Activated gamma-delta T cell treated with Interleukin-2 at 50 U/mL for 16 hours (primary cell): Measurements from ENCODE around the gene CLK2.
"Not testable (repeated sequence)": the region's sequence is repeated elsewhere in the genome, so short reads cannot be mapped to it uniquely, and the experiment has no call there.

Experiments
- DNase-seq: peaks from one replicate; pipeline ENCODE4 v3.0.0-alpha.2; 2020

Gene CLK2

GRCh38 chr1:155261852-155262673, 11.2 kb downstream of the CLK2 start, which contains the start of gene SCAMP3:
Gene SCAMP3, minus strand, starts transcription at chr1:155262360. Its CDS starts 209 bp downstream, at chr1:155262151.
- DNase-seq = peak; percentile 82

GRCh38 chr1:155261493-155261851, 11.8 kb downstream of the CLK2 start:
- no peak for DNase-seq

- no peak for DNase-seq
These were observed 13.0 kb downstream of the CLK2 start for GRCh38 chr1:155260276-155260675.

GRCh38 chr1:155256058-155256852, 17.0 kb downstream of the CLK2 start:
- DNase-seq = no peak

- peak; percentile 59 for DNase-seq
These were observed 17.9 kb downstream of the CLK2 start, which contains the start of gene ENTREP3 for GRCh38 chr1:155255243-155256007. Gene ENTREP3, minus strand, starts transcription at chr1:155255483. Its CDS starts 606 bp downstream, at chr1:155254877.

GRCh38 chr1:155254714-155255242, 18.5 kb downstream of the CLK2 start:
- DNase-seq = no peak

- no peak for DNase-seq
These were observed 19.0 kb downstream of the CLK2 start for GRCh38 chr1:155254228-155254713.

GRCh38 chr1:155253797-155254196, 19.5 kb downstream of the CLK2 start:
- DNase-seq = no peak

- no peak for DNase-seq
These were observed 20.1 kb downstream of the CLK2 start for GRCh38 chr1:155253208-155253607.

- no peak for DNase-seq
These were observed 21.7 kb downstream of the CLK2 start for GRCh38 chr1:155251566-155251965.

GRCh38 chr1:155250633-155251449, 22.5 kb downstream of the CLK2 start:
- DNase-seq = peak; percentile 97

- DNase-seq = no peak
These were observed 23.1 kb downstream of the CLK2 start for GRCh38 chr1:155250246-155250632.

GRCh38 chr1:155247667-155248553, 25.4 kb downstream of the CLK2 start:
- no peak for DNase-seq

GRCh38 chr1:155246796-155247195, 26.5 kb downstream of the CLK2 start:
- DNase-seq = not testable (repeated sequence)

- no peak for DNase-seq
These were observed 28.2 kb downstream of the CLK2 start for GRCh38 chr1:155245163-155245524.

GRCh38 chr1:155244368-155245162, 28.7 kb downstream of the CLK2 start:
- DNase-seq = peak; percentile 96

GRCh38 chr1:155242805-155243358, 30.4 kb downstream of the CLK2 start:
- DNase-seq = no peak

GRCh38 chr1:155241841-155242264, 31.5 kb downstream of the CLK2 start:
- no peak for DNase-seq

GRCh38 chr1:155241069-155241679, 32.1 kb downstream of the CLK2 start:
- DNase-seq = peak; percentile 56
